Esophagus muscularis mucosa (tissue), 4 donors: ENCODE results near the gene SEC14L2. TPM values are rescaled to one million over a fixed set of nuclear protein-coding genes. Genes with fewer than 3 reads are reported as not detected.

Experiments
- DNase-seq: peaks from one replicate; pipeline ENCODE4 v3.0.0-alpha.2; 2017; ENCODE audit errors: extremely low spot score
- H3K27ac ChIP-seq, 4 donors: fragments of 200-600 bp; sonication (generic); replicated peaks in 1 of 4; 1 replicate in 3 of 4; 2 replicates in 1 of 4; pipeline ENCODE4 v1.5.1; 2016 to 2019; ENCODE audit warnings: mild to moderate bottlenecking in 1 of 4
- H3K27me3 ChIP-seq, 4 donors: fragments of 200-600 bp; sonication (generic); one replicate each; pipeline versions ENCODE4 v1.5.1 to v1.6.0; 2016 to 2019
- H3K36me3 ChIP-seq, 4 donors: fragments of 200-600 bp; sonication (generic); one replicate each; pipeline ENCODE4 v1.5.1; 2016 to 2019
- H3K4me1 ChIP-seq, 4 donors: fragments of 200-600 bp; sonication (generic); one replicate each; pipeline ENCODE4 v1.5.1; 2016 to 2019
- H3K4me3 ChIP-seq, 4 donors: fragments of 200-600 bp; sonication (generic); 1 replicate in 2 of 4; 2 replicates in 2 of 4; pipeline ENCODE4 v1.5.1; 2016 to 2019; ENCODE audit warnings: mild to moderate bottlenecking in 4 of 4, moderate library complexity in 1 of 4
- H3K9me3 ChIP-seq, 4 donors: fragments of 200-600 bp; sonication (generic); 1 replicate in 3 of 4; 2 replicates in 1 of 4; pipeline ENCODE4 v1.5.1; 2016 to 2019
- EP300 ChIP-seq: sonication (generic); formaldehyde crosslinking; IDR thresholded peaks from one replicate; pipeline ENCODE4 v1.6.1; 2017; ENCODE audit warnings: antibody characterized with exemption
- POLR2A ChIP-seq: fragments of 450-650 bp; IDR thresholded peaks from one replicate; pipeline ENCODE4 v1.6.1; 2017; ENCODE audit warnings: antibody characterized with exemption, moderate library complexity, mild to moderate bottlenecking, low read depth
- POLR2AphosphoS5 ChIP-seq, 2 donors: sonication (generic); formaldehyde crosslinking; IDR thresholded peaks; one replicate each; pipeline ENCODE4 v1.6.1; 2017; ENCODE audit warnings: antibody characterized with exemption in 2 of 2
- WGBS: methylation state at CpG from one replicate; pipeline ENCODE4 v1.1.5; 2018; 5-methylcytosine and 5-hydroxymethylcytosine counted together
- intact Hi-C: fragments of 100-400 bp; cut with DNase I; formaldehyde crosslinking; loops from one replicate; pipeline ENCODE4 v1.15.1; 2023
- total RNA-seq, 4 donors: library from RNA; depleted of rRNA; stranded (reverse); fragments of >200 nt; gene quantifications; one replicate each; pipeline versions ENCODE4 v1.1.0 to v1.2.1, GENCODE V29; 2016
- TF ChIP-seq, protein P1 (sequence below), 3 experiments: fragments of 200-600 bp in 2 of 3; fragments of 450-650 bp in 1 of 3; sonication (generic) in 2 of 3; IDR thresholded peaks; one replicate each; pipeline ENCODE4 v1.5.1; 2017 to 2019; ENCODE audit warnings: antibody characterized with exemption in 3 of 3, mild to moderate bottlenecking in 2 of 3, moderate library complexity in 1 of 3

Gene SEC14L2
- total RNA-seq, 4 donors from 2014 or later: 3.3 to 16.7 (median 8.5) TPM

DNA sequence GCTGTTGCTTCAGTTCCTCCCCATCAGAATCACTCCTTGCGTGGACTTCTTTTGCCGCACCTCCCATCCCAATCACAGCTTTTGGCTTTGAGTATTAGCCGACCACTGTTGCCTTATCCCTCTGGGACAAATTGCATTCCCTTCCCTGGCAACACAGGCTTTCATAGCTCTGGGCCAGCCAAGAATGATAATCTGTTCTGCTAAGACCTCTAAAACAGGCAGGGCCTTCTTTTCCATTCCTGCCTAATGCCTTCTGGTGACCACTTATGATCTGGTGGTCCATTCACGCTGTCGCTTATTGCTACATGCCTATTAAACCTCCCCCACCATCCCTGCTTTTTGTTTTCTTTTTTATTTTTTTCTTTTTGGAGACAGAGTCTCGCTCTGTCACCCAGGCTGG is 9.6 kb downstream of the SEC14L2 start:
- Histone ChIP-seq H3K9me3 (no peaks in the 10 kb centered on the region), H3K4me1 (peaks cover 0 to 7% (median 2%) of the 10 kb centered on the region in 4 donors), H3K4me3 (no peak overlapping the region), H3K27me3 (no peaks in the 10 kb centered on the region), H3K27ac (no peak overlapping the region), H3K36me3 (peaks cover 17 to 61% (median 39%) of the 10 kb centered on the region in 4 donors)
- TF ChIP-seq, protein P1, sequence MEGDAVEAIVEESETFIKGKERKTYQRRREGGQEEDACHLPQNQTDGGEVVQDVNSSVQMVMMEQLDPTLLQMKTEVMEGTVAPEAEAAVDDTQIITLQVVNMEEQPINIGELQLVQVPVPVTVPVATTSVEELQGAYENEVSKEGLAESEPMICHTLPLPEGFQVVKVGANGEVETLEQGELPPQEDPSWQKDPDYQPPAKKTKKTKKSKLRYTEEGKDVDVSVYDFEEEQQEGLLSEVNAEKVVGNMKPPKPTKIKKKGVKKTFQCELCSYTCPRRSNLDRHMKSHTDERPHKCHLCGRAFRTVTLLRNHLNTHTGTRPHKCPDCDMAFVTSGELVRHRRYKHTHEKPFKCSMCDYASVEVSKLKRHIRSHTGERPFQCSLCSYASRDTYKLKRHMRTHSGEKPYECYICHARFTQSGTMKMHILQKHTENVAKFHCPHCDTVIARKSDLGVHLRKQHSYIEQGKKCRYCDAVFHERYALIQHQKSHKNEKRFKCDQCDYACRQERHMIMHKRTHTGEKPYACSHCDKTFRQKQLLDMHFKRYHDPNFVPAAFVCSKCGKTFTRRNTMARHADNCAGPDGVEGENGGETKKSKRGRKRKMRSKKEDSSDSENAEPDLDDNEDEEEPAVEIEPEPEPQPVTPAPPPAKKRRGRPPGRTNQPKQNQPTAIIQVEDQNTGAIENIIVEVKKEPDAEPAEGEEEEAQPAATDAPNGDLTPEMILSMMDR (IDR thresholded peaks at IDR 0.05): no peak
- TF ChIP-seq EP300 (no peak), POLR2AphosphoS5 (IDR thresholded peaks at IDR 0.05) (no peak), POLR2A (no peak)
- DNase-seq: no peak
- intact Hi-C loops: no loop called here
- WGBS: 97% methylated on average over 6 of the region's 6 CpGs

DNA sequence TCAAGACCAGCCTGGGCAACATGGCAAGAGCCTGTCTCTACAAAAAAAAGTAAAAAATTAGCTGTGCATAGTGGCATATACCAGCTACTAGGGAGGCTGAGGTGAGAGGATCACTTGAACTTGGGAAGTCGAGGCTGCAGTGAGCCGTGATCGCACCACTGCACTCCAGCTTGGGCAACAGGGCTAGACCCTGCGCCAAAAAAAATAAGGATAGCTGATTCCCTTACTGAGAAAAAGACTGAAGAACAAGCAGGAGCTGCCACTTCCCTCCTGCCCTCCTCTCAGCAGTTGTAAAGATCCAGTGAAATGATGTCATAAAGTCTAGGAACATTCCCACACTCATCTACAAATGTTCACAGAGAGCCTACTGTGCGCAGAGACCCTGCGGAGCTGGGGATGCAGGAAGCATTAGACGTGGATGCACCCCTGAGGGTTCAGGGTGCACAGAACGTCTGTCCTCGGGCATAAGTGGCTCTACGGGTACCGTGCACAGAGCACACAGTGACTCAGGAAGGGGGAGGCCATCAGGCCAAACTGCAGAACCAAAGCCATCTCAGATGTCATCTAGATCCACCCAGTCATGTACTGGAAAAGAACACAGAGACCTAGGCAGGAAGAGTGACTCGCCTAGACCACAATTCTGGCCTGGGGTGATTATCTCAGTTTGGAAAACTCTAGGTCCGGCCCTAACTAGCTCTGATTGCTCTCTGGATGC is 11.7 kb downstream of the SEC14L2 start:
- no peak for DNase-seq
- Histone ChIP-seq H3K27ac (no peak overlapping the region), H3K4me1 (no peaks in the 10 kb centered on the region), H3K9me3 (no peaks in the 10 kb centered on the region), H3K36me3 (peaks cover 17 to 79% (median 42%) of the 10 kb centered on the region in 4 donors), H3K27me3 (no peaks in the 10 kb centered on the region), H3K4me3 (no peak overlapping the region)
- intact Hi-C loops: no loop called here
- WGBS: 81% methylated on average over 13 of the region's 13 CpGs
- TF ChIP-seq, protein P1 (IDR thresholded peaks at IDR 0.05): no peak
- TF ChIP-seq POLR2AphosphoS5 (IDR thresholded peaks at IDR 0.05) (no peak), POLR2A (no peak), EP300 (no peak)

DNA sequence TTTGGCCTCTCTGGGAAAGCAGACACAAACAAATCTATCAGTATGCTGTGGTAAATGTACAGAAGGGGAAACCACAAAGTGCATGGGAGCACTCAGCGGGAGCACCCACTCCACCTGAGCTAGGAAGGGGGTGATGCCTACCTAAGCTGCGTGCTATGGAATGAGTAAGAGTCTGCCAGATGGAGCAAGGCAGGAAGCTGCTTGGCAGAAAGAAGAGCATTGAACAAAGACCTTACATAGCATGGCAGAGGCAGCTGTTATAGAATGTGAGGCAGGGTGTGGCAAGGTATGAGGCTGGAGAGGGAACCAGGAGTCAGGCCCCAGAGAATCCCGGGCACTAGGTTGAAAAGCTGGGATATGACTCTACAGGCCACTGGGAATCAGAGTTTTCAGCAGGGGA is 15.0 kb downstream of the SEC14L2 start:
- no peaks in the 10 kb centered on the region for H3K4me1 ChIP-seq
- H3K27ac ChIP-seq: no peak overlapping the region
- 82% methylated on average over 3 of the region's 3 CpGs for WGBS
- no peak overlapping the region for H3K4me3 ChIP-seq
- intact Hi-C loops: no loop called here
- TF ChIP-seq, protein P1 (IDR thresholded peaks at IDR 0.05): no peak
- TF ChIP-seq POLR2AphosphoS5 (IDR thresholded peaks at IDR 0.05): no peak
- no peak for TF ChIP-seq POLR2A
- TF ChIP-seq EP300: no peak
- no peak for DNase-seq
- no peaks in the 10 kb centered on the region for H3K9me3 ChIP-seq
- no peaks in the 10 kb centered on the region for H3K27me3 ChIP-seq
- peaks cover 25 to 97% (median 63%) of the 10 kb centered on the region in 4 donors for H3K36me3 ChIP-seq

DNA sequence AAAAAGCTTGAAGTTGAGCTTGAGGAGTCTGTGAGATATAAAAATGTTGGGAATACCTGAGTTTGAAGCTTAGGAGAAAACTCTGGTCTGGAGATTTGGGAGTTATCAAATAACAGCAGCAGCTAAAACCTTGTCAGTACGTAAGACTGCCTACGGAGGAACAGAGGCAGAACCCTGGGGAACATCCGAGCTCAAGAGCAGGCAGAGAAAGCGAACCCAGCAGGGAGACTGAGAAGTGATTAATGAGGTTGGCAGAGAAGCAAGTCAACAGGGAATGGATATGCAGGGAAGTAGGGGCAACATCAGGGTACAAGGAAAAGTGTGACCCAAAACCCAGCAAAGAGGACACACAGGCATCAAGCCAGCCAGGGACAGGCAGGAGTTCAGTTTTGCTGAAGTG is 16.2 kb downstream of the SEC14L2 start:
- Histone ChIP-seq H3K4me1 (no peaks in the 10 kb centered on the region), H3K36me3 (peaks cover 24 to 97% (median 63%) of the 10 kb centered on the region in 4 donors), H3K27ac (no peak overlapping the region), H3K4me3 (no peak overlapping the region), H3K27me3 (no peaks in the 10 kb centered on the region), H3K9me3 (no peaks in the 10 kb centered on the region)
- WGBS: 84% methylated on average over 4 of the region's 4 CpGs
- no peak for TF ChIP-seq POLR2A
- no peak for TF ChIP-seq POLR2AphosphoS5 (IDR thresholded peaks at IDR 0.05)
- DNase-seq: no peak
- intact Hi-C loops: no loop called here

DNA sequence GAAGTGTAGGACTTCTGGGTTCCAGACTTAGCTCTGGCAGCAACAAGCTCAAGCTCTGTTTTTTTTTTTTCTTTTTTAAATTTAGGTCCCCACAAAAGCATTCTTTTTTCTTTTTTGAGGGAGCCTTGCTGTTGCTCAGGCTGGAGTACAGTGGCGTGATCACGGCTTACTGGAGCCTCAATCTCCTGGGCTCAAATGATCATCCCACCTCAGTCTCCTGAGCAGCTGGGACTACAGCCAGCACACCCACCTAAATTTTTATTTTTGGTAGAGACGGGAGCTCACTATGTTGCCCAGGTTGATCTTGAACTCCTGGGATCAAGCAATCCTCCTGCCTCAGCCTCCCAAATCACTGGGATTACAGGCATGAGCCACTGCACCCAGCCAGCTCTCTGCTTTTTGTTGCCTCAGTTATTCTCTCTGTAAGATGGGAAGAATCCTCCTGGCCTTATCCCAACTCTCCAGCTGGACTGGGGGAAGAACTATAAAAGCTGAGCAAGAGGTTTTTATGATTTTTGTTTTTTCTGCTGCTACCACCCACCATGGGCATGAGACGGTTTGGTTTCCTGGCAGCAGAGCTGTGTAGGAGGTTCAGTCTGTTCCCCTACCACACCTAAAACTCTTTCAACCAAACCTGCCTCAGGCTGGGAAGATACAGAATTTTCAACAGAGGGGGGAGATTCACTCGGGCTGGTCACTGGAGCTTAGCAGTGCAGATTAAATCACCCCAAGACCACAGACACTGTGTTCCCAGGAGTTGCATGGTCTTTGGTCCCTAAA is 17.1 kb downstream of the SEC14L2 start:
- TF ChIP-seq, protein P1 (IDR thresholded peaks at IDR 0.05): no peak
- TF ChIP-seq EP300 (no peak), POLR2AphosphoS5 (IDR thresholded peaks at IDR 0.05) (no peak), POLR2A (no peak)
- 86% methylated on average over 5 of the region's 5 CpGs for WGBS

More for the DNA sequence above, 17.1 kb downstream of the SEC14L2 start:
- no peak for DNase-seq
- Histone ChIP-seq H3K4me1 (no peaks in the 10 kb centered on the region), H3K27me3 (no peaks in the 10 kb centered on the region), H3K9me3 (no peaks in the 10 kb centered on the region), H3K4me3 (no peak overlapping the region), H3K36me3 (peaks cover 30 to 97% (median 64%) of the 10 kb centered on the region in 4 donors), H3K27ac (no peak overlapping the region)
- intact Hi-C loops: no loop called here
